ENCODE measurements around the gene SHC3. TPM values are rescaled to one million over a fixed set of nuclear protein-coding genes. Genes with fewer than 3 reads are reported as not detected.

SHC3 gene
- total RNA-seq, 2 donors from 2014 or later: 1.0 to 1.7 TPM

DNA sequence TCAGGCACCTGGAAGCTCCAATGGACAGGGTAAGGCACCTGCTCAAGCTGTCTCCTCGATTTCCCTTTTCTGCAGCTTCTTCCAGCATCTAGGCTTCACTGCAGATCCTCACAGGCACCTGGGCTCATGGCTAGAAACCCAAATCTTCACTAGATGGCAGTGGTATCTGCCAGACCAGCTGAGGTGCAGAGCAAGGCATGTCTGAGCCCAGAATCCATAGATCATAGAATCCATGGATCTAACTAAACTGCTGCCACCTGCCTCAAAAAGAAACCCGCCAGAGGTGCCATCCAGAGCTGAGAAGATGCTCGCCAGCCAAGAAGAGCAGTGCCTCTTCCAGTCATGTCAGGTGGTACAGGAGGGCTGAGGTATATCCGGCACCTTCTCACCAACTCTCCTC is 6.9 kb downstream of the SHC3 start:
- Histone ChIP-seq H3K4me3 (no peak overlapping the region), H3K27me3 (peaks cover 0 to 8% of the 10 kb centered on the region in 2 donors), H3K36me3 (no peaks in the 10 kb centered on the region), H3K4me1 (no peaks in the 10 kb centered on the region), H3K27ac (no peak overlapping the region), H3K9me3 (no peaks in the 10 kb centered on the region)
- DNase-seq (ENCODE audit: low spot score): no peak
- TF ChIP-seq, protein P1, sequence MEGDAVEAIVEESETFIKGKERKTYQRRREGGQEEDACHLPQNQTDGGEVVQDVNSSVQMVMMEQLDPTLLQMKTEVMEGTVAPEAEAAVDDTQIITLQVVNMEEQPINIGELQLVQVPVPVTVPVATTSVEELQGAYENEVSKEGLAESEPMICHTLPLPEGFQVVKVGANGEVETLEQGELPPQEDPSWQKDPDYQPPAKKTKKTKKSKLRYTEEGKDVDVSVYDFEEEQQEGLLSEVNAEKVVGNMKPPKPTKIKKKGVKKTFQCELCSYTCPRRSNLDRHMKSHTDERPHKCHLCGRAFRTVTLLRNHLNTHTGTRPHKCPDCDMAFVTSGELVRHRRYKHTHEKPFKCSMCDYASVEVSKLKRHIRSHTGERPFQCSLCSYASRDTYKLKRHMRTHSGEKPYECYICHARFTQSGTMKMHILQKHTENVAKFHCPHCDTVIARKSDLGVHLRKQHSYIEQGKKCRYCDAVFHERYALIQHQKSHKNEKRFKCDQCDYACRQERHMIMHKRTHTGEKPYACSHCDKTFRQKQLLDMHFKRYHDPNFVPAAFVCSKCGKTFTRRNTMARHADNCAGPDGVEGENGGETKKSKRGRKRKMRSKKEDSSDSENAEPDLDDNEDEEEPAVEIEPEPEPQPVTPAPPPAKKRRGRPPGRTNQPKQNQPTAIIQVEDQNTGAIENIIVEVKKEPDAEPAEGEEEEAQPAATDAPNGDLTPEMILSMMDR (IDR thresholded peaks at IDR 0.05): no peak

DNA sequence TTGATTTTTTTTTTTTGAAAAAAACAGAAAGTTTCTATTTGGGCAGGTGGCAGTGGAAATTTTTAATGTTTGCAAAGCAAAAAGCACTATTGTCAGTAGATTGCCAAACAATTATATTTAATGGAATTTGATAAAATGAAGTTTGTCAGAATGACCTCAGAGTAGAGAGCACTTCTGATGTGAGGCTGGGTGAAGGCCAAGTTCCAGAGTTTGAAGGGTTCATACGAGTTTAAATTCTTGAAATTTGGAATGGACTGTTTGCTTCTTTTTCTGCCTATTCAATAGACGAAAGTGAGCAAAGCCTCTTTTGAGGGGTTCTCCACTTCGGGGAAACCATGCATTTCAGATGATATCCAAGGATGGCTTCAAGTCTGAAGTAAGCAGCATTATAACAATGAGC is 7.4 kb downstream of the SHC3 start:
- no peak overlapping the region for H3K27ac ChIP-seq
- DNase-seq (ENCODE audit: low spot score): no peak

DNA sequence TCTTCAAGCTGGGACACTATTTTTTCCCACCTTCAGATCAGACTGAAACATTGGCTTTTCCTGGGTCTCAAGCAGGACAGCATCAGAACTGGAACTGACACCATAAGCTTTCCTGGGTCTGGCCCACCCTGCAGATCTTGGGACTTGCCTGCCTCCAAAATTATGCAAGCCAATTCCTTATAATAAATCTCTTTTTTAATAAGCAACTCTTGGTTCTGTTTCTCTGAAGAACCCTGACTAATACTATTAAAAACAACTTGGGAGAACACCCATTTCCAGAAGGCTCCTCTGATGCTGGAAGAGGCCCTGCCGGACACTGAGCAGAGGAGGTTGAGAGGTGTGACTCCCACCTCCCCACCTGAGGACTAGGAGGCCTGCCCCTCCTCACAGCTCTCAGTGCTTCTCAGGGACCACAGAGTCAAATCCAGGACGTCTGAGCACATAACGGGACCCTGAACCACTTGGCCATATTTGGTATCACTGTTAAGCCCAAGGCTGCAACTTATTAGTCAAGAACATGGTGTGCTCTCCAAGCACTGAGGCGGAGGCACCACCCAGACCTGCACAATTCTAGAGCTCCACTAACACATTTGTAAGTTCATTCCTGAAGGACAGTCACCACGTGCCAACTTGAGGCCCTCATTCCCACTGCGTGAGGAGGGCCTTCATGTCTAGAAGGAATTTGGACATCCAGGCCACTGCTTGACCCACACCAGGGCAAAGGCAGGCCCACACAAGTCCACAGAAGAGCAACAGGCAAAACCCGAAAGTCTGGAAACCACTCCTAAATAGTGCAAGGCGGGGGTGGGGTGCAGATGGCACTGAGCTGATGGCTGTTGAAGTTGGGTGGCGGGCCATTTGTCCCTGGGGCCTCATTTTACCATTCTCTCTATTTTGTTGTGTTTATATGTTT is 9.5 kb downstream of the SHC3 start:
- DNase-seq (ENCODE audit: low spot score): no peak
- TF ChIP-seq, protein P1 (IDR thresholded peaks at IDR 0.05): no peak
- no peaks in the 10 kb centered on the region for H3K9me3 ChIP-seq
- no peaks in the 10 kb centered on the region for H3K27me3 ChIP-seq
- no peak overlapping the region for H3K27ac ChIP-seq
- H3K36me3 ChIP-seq: no peaks in the 10 kb centered on the region
- no peak overlapping the region for H3K4me3 ChIP-seq
- H3K4me1 ChIP-seq: no peaks in the 10 kb centered on the region

More for the DNA sequence above, 7.4 kb downstream of the SHC3 start:
- no peak overlapping the region for H3K4me3 ChIP-seq
- TF ChIP-seq, protein P1 (IDR thresholded peaks at IDR 0.05): no peak
- H3K4me1 ChIP-seq: no peaks in the 10 kb centered on the region
- H3K9me3 ChIP-seq: no peaks in the 10 kb centered on the region
- H3K36me3 ChIP-seq: no peaks in the 10 kb centered on the region
- H3K27me3 ChIP-seq: peaks cover 0 to 4% of the 10 kb centered on the region in 2 donors

- Histone ChIP-seq H3K27ac (no peak overlapping the region), H3K27me3 (no peaks in the 10 kb centered on the region), H3K9me3 (no peaks in the 10 kb centered on the region), H3K4me3 (no peak overlapping the region), H3K4me1 (no peaks in the 10 kb centered on the region), H3K36me3 (no peaks in the 10 kb centered on the region)
- TF ChIP-seq, protein P1 (IDR thresholded peaks at IDR 0.05): no peak
- no peak for DNase-seq (ENCODE audit: low spot score)
These were observed 10.8 kb downstream of the SHC3 start for GRCh38 chr9:89167788-89168187.

- Histone ChIP-seq H3K4me3 (no peak overlapping the region), H3K9me3 (no peaks in the 10 kb centered on the region), H3K27ac (no peak overlapping the region), H3K27me3 (no peaks in the 10 kb centered on the region), H3K36me3 (no peaks in the 10 kb centered on the region), H3K4me1 (no peaks in the 10 kb centered on the region)
- DNase-seq (ENCODE audit: low spot score): no peak
- TF ChIP-seq, protein P1 (IDR thresholded peaks at IDR 0.05): no peak
These were observed 11.8 kb downstream of the SHC3 start for GRCh38 chr9:89166852-89167251.

Data from right atrium auricular region (tissue), 2 donors.